Panc1 (cell line): Measurements from ENCODE around the gene CKMT1B.
"Not testable (repeated sequence)": the region's sequence is repeated elsewhere in the genome, so short reads cannot be mapped to it uniquely, and the experiment has no call there.

ENCODE experiments used
- CTCF ChIP-seq: fragments of 450-650 bp; IDR thresholded peaks from 2 replicates; pipeline ENCODE4 v1.5.1; 2017; ENCODE audit warnings: mild to moderate bottlenecking
- POLR2AphosphoS5 ChIP-seq: IDR thresholded peaks from 2 replicates; pipeline ENCODE4 v1.6.1; 2012; ENCODE audit warnings: mild to moderate bottlenecking, low read depth, low read length, moderate library complexity
- REST ChIP-seq, 2 experiments: IDR thresholded peaks; 2 replicates each; pipeline ENCODE4 v1.6.1; 2011 to 2012; ENCODE audit warnings: low read depth in 2 of 2, control low read depth in 1 of 2, low read length in 1 of 2, mild to moderate bottlenecking in 1 of 2, moderate library complexity in 1 of 2; ENCODE audit not compliant: insufficient read depth in 1 of 2
- SIN3A ChIP-seq: IDR thresholded peaks from 2 replicates; pipeline ENCODE4 v1.6.1; 2012; ENCODE audit warnings: low read depth, mild to moderate bottlenecking, low read length, moderate library complexity, borderline replicate concordance; ENCODE audit not compliant: insufficient read depth
- TCF7L2 ChIP-seq: IDR thresholded peaks from 2 replicates; pipeline ENCODE4 v1.6.1; 2011; ENCODE audit warnings: mild to moderate bottlenecking, low read depth, low read length, inconsistent platforms

GRCh38 chr15:43566615-43567014 lies 27.2 kb upstream of the CKMT1B start:
- not testable (repeated sequence) for TF ChIP-seq CTCF; POLR2AphosphoS5; TCF7L2; SIN3A; REST (IDR thresholded peaks at IDR 0.05; ENCODE audit: insufficient read depth in 1 of 2, low read depth in 2 of 2, low read length in 1 of 2)
